ENCODE measurements around the gene PICALM.
"Not testable (repeated sequence)": the region's sequence is repeated elsewhere in the genome, so short reads cannot be mapped to it uniquely, and the experiment has no call there.

Gene PICALM

DNA sequence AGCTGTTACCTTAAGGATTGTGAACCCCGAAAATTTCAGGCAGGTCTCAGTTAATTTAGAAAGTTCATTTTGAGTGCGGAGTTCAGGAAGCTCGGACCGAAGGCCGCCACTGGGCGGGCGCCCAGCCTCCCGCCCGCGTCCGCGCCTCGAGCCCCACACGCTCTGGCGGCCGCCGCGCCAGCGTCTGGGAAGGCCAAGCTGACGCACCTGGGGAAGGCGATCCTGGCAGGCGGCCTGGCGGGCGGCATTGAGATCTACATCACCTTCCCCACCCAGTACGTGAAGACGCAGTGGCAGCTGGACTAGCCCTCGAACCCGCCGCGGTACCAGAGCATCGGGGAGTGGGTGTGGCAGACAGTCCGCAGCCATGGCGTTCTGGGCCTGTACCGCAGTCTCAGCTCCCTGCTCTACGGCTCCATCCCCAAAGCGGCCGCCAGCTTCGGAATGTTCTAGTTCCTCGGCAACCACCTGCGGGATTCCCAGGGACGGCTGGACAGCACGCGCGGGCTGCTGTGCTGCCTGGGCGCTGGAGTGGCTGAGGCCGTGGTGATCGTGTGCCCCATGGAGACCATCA, 134.2 kb downstream of the PICALM start:
- no peak for DNase-seq

DNA sequence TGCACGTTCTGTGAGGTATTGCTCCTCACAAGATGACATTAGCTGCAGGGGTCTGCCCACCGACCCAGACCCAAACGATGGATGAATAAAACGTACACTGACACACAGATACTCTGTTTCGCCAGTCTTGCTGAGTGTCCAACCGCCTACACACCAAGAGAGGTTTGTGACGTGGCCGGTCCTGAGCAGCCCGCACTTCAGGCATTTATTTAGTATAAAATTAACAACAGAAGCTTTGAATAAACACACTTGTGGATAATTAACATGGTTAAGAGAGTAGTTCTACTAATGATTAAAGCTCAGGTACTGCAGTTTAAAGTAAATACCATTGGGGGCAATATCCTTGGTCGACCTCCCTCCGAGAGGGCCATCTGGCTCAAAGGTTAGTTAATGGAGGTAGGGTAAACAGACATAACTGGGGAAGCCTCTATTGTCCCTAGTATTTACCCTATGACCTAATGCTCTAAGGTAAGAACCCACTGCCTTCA, 138.0 kb downstream of the PICALM start:
- DNase-seq = no peak

DNA sequence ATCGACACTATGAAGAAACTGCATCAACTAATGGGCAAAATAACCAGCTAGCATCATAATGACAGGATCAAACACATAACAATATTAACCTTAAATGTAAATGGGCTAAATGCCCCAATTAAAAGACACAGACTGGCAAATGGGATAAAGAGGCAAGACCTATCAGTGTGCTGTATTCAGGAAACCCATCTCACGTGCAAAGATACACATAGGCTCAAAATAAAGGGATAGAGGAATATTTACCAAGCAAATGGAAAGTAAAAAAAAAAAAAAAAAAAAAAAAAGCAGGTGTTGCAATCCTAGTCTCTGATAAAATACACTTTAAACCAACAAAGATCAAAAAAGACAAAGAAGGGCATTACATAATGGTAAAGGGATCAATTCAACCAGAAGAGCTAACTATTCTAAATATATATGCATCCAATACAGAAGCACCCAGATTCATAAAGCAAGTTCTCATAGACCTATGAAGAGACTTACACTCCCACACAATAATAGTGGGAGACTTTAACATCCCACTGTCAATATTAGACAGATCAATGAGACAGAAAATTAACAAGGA, 142.2 kb downstream of the PICALM start:
- not testable (repeated sequence) for DNase-seq

DNA sequence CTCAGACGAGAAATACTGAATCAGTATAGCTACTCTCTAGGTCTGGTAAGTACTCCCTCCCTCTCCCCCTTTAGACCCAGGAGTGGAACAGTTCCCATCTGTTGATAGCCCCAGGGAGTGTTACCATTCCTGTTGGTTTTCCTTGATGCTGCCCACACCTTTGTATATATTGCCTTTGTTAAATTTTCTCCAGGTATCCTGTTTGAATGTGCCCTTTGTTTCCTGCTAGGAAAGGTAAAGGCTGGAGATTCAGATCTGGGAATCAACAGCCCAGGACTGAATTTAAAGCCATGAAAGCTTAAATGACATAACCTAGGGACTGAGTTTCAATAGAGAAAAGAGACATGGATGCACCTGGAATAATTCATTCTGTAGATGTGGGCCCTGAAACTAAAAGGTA, 145.4 kb downstream of the PICALM start:
- DNase-seq = no peak

DNA sequence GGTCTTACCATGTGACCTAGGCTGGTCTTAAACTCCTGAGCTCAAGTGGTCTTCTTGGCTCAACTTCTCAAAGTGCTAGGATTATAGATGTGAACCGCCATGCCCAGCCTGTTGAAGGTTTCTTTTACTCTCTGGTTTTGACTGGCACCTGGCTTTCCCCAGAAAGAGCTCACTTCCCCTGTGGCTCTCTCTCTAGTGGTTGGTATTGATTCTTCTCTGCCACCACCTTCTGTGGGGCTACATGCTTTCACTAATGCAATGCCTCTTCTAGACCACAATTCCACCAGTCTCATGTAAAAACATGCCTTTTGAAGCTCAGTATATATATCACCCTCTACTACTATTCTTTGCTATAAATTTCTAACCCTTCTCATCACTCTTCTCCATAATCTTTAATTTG, 146.5 kb downstream of the PICALM start:
- DNase-seq = no peak

DNA sequence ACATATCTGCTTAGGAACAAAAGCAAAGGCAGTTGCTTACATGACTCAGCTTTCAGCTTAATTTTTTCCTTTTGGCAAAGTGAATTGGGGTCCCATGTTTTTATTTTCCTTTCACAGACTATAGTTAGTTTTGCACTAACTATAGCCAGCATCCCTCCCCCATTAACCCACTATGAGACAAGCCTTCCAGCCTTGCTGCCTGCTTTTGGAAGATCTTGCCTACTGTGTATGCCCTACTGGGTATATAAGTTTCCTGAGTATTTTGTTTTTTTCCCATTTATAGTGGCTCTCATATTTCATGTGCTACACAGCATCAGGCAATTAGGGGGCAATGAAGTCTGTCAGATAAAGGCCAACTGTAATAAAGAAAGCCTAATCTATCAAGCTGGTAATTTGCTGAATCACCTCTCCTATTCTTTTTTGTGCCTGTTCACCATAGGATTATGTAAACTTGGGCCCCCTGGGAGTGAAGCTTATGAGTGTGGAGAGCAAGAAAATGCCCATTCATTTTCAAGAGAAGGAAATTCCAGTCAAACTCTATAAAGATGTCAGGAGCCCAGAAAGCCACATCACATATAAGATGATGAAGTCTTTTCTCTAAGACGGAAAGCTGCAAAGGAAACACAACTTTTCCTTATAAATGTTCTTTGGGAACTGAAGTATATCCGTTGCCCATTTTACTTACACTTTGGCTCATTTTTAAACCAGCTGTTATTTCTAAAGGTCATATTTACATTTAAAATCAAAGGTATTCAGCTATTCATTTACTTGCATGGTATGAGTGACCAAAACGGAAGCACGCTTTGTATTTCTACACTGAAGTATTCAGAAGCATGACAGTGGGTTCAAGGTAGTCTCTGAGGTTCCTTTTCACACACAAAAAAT, 149.7 kb downstream of the PICALM start:
- DNase-seq = no peak

DNA sequence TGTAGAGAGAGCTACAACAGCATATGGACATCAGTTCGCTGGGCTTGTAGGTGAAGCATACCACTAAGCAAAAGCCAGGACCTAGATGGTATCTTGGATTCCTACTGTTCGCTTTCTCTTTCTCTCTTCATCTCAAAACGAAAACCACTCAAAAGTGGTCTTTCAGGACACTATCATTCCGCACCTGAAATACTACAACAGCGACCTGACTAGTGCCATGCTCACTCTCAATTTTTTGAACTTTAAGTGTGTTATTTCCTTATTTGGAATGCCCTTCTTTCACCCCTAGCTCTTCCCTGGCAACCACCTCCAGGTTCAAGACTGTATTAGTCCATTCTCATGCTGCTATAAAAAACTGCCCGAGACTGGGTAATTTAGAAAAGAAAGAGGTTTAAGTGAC, 154.5 kb downstream of the PICALM start:
- no peak for DNase-seq

DNA sequence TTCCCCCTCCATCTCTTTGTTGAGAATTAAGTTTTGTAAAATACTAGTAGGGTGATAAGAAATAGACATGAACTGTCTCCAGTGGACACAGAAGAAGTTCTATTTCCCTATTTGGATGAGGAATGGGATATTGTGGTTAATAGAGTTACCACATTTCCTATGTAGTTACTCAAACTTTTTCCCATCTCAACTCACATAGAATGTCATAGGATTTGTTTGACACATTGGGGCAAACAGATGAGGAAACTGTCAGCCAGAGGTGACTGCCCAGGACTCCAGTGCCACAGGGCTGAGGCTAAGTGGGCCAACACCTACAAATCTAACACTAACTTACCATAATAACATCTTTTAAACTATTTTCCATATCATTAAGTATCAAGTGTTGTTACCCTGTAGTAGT, 155.4 kb downstream of the PICALM start:
- no peak for DNase-seq

DNA sequence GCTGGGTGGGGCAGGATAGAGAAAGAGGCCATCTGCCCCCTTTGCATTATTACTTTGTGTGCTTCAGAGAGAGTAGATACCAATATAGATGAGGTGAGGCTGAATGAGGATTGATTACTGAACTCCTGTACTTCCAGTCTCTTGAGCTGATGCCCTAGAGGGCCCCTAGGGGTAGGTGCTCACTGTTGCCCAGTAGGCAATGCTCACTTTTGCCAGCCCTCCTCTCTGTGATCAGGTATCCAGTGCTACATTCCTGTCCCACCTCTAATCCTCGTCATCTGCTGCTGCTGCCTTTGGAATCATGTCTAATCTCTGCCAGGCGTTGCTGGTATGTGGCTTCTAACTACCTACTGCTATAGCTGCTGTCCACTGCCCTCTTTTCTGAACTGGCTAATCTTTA, 156.5 kb downstream of the PICALM start:
- DNase-seq = no peak

All from activated gamma-delta T cell (primary cell).